Measurements from ENCODE around the gene SORBS2. TPM values are rescaled to one million over a fixed set of nuclear protein-coding genes. Genes with fewer than 3 reads are reported as not detected.

SORBS2 gene
- total and polyA plus RNA-seq, 2 donors (not counting 3 experiments of a cell fraction or from before 2014, with no cell fraction given): 69.8 to 82.5 TPM

DNA sequence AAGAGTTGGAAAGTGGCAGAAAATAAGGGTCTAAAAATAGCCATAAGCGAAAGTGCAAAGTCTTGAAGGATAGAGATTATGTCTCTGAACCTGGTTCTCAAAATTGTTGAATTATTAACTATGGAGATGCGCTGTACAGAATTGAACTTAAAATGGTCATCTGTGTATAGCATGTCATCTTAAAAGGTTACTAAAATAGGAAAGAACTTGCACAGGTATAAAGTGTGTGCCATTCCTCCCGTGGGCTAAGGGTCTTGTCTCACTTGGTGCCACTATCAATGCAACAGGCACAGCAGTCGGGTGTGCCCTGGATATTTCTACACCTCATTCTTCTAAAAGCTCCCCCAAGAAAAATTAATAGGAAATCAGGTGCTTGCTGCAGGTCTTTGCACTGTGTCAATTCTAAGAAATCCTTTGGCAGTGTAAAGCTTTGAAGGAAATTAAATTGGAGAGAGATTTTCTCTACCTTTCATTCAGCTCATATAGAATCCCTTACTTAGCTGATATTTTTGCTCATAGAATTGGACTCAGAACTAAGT, 2.4 kb downstream of the SORBS2 start:
- Histone ChIP-seq H3K4me3 (replicated peaks in 1 of 3; ENCODE audit: insufficient read depth in 1 of 3, low read depth in 1 of 3, low read length in 3 of 3) (no peak overlapping the region), H3K9me1 (replicated peaks; ENCODE audit: control insufficient read depth, extremely low read depth, insufficient read depth, low read length) (no peaks in the 10 kb centered on the region), H3K4me1 (ENCODE audit: control insufficient read depth, extremely low read depth, insufficient read depth, low read length) (no peaks in the 10 kb centered on the region), H3K79me2 (ENCODE audit: control insufficient read depth, insufficient read depth, low read length) (no peaks in the 10 kb centered on the region), H3K36me3 (ENCODE audit: control insufficient read depth in 2 of 2, extremely low read depth in 1 of 2, insufficient read depth in 2 of 2, low read length in 2 of 2) (no peaks in the 10 kb centered on the region), H4K20me1 (replicated peaks; ENCODE audit: control insufficient read depth, extremely low read depth, insufficient read depth, low read length) (no peaks in the 10 kb centered on the region), H2AFZ (ENCODE audit: low read depth, low read length) (no peak overlapping the region), H3K9ac (replicated peaks; ENCODE audit: extremely low read depth, insufficient read depth, low read length) (no peak overlapping the region), H3K27ac (ENCODE audit: insufficient read depth, low read depth, low read length) (no peak overlapping the region), H3K4me2 (ENCODE audit: insufficient read depth, low read length) (no peak overlapping the region), H3K27me3 (ENCODE audit: control insufficient read depth in 2 of 2, insufficient read depth in 2 of 2, low read length in 2 of 2) (no peaks in the 10 kb centered on the region), H3K9me3 (replicated peaks; ENCODE audit: control insufficient read depth, insufficient read depth, low read length) (no peaks in the 10 kb centered on the region)
- intact Hi-C loops (cut with micrococcal nuclease): no loop called here
- dilution Hi-C loops (cut with MboI; ENCODE audit: extremely low pct_ligation_motif_present, low sequenced_read_pairs): no loop called here
- no peak for TF ChIP-seq GATA2 (IDR thresholded peaks at IDR 0.05; ENCODE audit: insufficient read depth, insufficient read length, low read depth, low read length)
- no peak for TF ChIP-seq EZH2 (IDR thresholded peaks at IDR 0.05; ENCODE audit: borderline replicate concordance, low read depth, low read length, severe bottlenecking)
- TF ChIP-seq POLR2AphosphoS5 (IDR thresholded peaks at IDR 0.05; ENCODE audit: insufficient read depth, low read depth, low read length): no peak
- no peak for TF ChIP-seq FOS (IDR thresholded peaks at IDR 0.05; ENCODE audit: borderline replicate concordance, insufficient read depth, low read length)
- TF ChIP-seq JUN (IDR thresholded peaks at IDR 0.05; ENCODE audit: borderline replicate concordance, insufficient read depth, insufficient read length, low read depth): no peak
- TF ChIP-seq, protein P1, sequence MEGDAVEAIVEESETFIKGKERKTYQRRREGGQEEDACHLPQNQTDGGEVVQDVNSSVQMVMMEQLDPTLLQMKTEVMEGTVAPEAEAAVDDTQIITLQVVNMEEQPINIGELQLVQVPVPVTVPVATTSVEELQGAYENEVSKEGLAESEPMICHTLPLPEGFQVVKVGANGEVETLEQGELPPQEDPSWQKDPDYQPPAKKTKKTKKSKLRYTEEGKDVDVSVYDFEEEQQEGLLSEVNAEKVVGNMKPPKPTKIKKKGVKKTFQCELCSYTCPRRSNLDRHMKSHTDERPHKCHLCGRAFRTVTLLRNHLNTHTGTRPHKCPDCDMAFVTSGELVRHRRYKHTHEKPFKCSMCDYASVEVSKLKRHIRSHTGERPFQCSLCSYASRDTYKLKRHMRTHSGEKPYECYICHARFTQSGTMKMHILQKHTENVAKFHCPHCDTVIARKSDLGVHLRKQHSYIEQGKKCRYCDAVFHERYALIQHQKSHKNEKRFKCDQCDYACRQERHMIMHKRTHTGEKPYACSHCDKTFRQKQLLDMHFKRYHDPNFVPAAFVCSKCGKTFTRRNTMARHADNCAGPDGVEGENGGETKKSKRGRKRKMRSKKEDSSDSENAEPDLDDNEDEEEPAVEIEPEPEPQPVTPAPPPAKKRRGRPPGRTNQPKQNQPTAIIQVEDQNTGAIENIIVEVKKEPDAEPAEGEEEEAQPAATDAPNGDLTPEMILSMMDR (IDR thresholded peaks at IDR 0.05; ENCODE audit: extremely low read depth in 1 of 2, insufficient read depth in 1 of 2, low read depth in 1 of 2, low read length in 2 of 2): no peak
- no peak for TF ChIP-seq MYC (IDR thresholded peaks at IDR 0.05; ENCODE audit: low read depth, low read length)
- TF ChIP-seq POLR2A (IDR thresholded peaks at IDR 0.05; ENCODE audit: low read depth, low read length): no peak
- TF ChIP-seq, protein P2, sequence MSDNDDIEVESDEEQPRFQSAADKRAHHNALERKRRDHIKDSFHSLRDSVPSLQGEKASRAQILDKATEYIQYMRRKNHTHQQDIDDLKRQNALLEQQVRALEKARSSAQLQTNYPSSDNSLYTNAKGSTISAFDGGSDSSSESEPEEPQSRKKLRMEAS (IDR thresholded peaks at IDR 0.05; ENCODE audit: insufficient read depth, insufficient read length): no peak
- POLR2A ChIA-PET: no interaction called here
- DNase-seq (ENCODE audit: low read depth, low spot score): no peak
- BruUV-seq (replicated peaks): no TSS peak
- FAIRE-seq: no peak
- CTCF ChIA-PET: interaction anchor here (1.2 to 1.8 kb wide), 2 partner anchors 9 to 229 kb away, joined by 3 to 4 read pairs; no protein-coding TSS in a partner anchor

Measured in endothelial cell of umbilical vein (primary cell).